ENCODE data around the gene PAFAH2. TPM values are rescaled to one million over a fixed set of nuclear protein-coding genes. Genes with fewer than 3 reads are reported as not detected.

The PAFAH2 gene
- total RNA-seq, 1 experiment from 2014 or later, result 12.8 TPM

GRCh38 chr1:26031611-26032220 lies 33.9 kb upstream of the PAFAH2 start:
- no peak overlapping the region for H3K4me3 Mint-ChIP-seq (ENCODE audit: unreplicated experiment)
- intact Hi-C loops (cut with micrococcal nuclease), result no loop called here
- peaks cover 10% of the 10 kb centered on the region for H3K4me1 Mint-ChIP-seq (ENCODE audit: insufficient read depth, unreplicated experiment)
- H3K36me3 Mint-ChIP-seq (ENCODE audit: insufficient read depth, unreplicated experiment), result no peaks in the 10 kb centered on the region
- BruUV-seq (replicated peaks), result no TSS peak
- no peaks in the 10 kb centered on the region for H3K9me3 Mint-ChIP-seq (ENCODE audit: unreplicated experiment)
- no peak overlapping the region for H3K27ac Mint-ChIP-seq (ENCODE audit: low read depth, unreplicated experiment)
- ChIA-PET CTCF (interaction anchor here (0.6 to 1.3 kb wide), 2 partner anchors 71 to 221 kb away, joined by 3 read pairs; no protein-coding TSS in a partner anchor), POLR2A (no interaction called here)
- H3K27me3 Mint-ChIP-seq (ENCODE audit: insufficient read depth, unreplicated experiment), result no peaks in the 10 kb centered on the region
- TF ChIP-seq, protein P1, sequence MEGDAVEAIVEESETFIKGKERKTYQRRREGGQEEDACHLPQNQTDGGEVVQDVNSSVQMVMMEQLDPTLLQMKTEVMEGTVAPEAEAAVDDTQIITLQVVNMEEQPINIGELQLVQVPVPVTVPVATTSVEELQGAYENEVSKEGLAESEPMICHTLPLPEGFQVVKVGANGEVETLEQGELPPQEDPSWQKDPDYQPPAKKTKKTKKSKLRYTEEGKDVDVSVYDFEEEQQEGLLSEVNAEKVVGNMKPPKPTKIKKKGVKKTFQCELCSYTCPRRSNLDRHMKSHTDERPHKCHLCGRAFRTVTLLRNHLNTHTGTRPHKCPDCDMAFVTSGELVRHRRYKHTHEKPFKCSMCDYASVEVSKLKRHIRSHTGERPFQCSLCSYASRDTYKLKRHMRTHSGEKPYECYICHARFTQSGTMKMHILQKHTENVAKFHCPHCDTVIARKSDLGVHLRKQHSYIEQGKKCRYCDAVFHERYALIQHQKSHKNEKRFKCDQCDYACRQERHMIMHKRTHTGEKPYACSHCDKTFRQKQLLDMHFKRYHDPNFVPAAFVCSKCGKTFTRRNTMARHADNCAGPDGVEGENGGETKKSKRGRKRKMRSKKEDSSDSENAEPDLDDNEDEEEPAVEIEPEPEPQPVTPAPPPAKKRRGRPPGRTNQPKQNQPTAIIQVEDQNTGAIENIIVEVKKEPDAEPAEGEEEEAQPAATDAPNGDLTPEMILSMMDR (IDR thresholded peaks at IDR 0.05; ENCODE audit: unreplicated experiment), result no peak
- no peak for DNase-seq (ENCODE audit: unreplicated experiment)

GRCh38 chr1:26031196-26031595 lies 33.3 kb upstream of the PAFAH2 start:
- no TSS peak for BruUV-seq (replicated peaks)
- Mint-ChIP-seq H3K4me1 (ENCODE audit: insufficient read depth, unreplicated experiment) (peaks cover 5% of the 10 kb centered on the region), H3K36me3 (ENCODE audit: insufficient read depth, unreplicated experiment) (no peaks in the 10 kb centered on the region), H3K9me3 (ENCODE audit: unreplicated experiment) (no peaks in the 10 kb centered on the region), H3K4me3 (ENCODE audit: unreplicated experiment) (no peak overlapping the region), H3K27ac (ENCODE audit: low read depth, unreplicated experiment) (no peak overlapping the region), H3K27me3 (ENCODE audit: insufficient read depth, unreplicated experiment) (no peaks in the 10 kb centered on the region)
- POLR2A ChIA-PET, result no interaction called here
- intact Hi-C loops (cut with micrococcal nuclease), result no loop called here
- CTCF ChIA-PET, result no interaction called here
- TF ChIP-seq, protein P1 (IDR thresholded peaks at IDR 0.05; ENCODE audit: unreplicated experiment), result no peak
- DNase-seq (ENCODE audit: unreplicated experiment), result no peak

- intact Hi-C loops (cut with micrococcal nuclease), result no loop called here
- H3K27me3 Mint-ChIP-seq (ENCODE audit: insufficient read depth, unreplicated experiment), result no peaks in the 10 kb centered on the region
- POLR2A ChIA-PET, result interaction anchor here (0.6 to 0.8 kb wide), 2 partner anchors 191 to 1460 kb away, joined by 3 read pairs; partner anchors contain the start of gene WASF2
Observed at GRCh38 chr1:26029864-26030481, 32.1 kb upstream of the PAFAH2 start.

More at GRCh38 chr1:26029864-26030481, 32.1 kb upstream of the PAFAH2 start:
- H3K36me3 Mint-ChIP-seq (ENCODE audit: insufficient read depth, unreplicated experiment), result no peaks in the 10 kb centered on the region
- no peaks in the 10 kb centered on the region for H3K4me1 Mint-ChIP-seq (ENCODE audit: insufficient read depth, unreplicated experiment)
- TF ChIP-seq, protein P1 (IDR thresholded peaks at IDR 0.05; ENCODE audit: unreplicated experiment), result no peak
- H3K4me3 Mint-ChIP-seq (ENCODE audit: unreplicated experiment), result no peak overlapping the region
- peak; percentile 10 for DNase-seq (ENCODE audit: unreplicated experiment)
- CTCF ChIA-PET, result interaction anchor here (0.6 kb wide), 1 partner anchor 70 kb away, joined by 4 read pairs; no protein-coding TSS in a partner anchor
- no TSS peak for BruUV-seq (replicated peaks)
- no peaks in the 10 kb centered on the region for H3K9me3 Mint-ChIP-seq (ENCODE audit: unreplicated experiment)
- no peak overlapping the region for H3K27ac Mint-ChIP-seq (ENCODE audit: low read depth, unreplicated experiment)

All from MCF 10A (cell line).